DND-41 (cell line): ENCODE results near the gene PPM1F.

ENCODE experiments used
- EZH2 ChIP-seq: IDR thresholded peaks from 3 replicates; pipeline ENCODE4 v1.6.1; 2012; ENCODE audit warnings: borderline replicate concordance, low read depth, mild to moderate bottlenecking, moderate library complexity, low read length, inconsistent platforms; ENCODE audit not compliant: severe bottlenecking
- TF ChIP-seq, protein P1 (sequence below): IDR thresholded peaks from 2 replicates; pipeline ENCODE4 v1.5.1; 2012; ENCODE audit warnings: borderline replicate concordance, low read length, moderate library complexity, mild to moderate bottlenecking; ENCODE audit not compliant: poor library complexity, severe bottlenecking; ENCODE audit errors: extremely low read depth

DNA sequence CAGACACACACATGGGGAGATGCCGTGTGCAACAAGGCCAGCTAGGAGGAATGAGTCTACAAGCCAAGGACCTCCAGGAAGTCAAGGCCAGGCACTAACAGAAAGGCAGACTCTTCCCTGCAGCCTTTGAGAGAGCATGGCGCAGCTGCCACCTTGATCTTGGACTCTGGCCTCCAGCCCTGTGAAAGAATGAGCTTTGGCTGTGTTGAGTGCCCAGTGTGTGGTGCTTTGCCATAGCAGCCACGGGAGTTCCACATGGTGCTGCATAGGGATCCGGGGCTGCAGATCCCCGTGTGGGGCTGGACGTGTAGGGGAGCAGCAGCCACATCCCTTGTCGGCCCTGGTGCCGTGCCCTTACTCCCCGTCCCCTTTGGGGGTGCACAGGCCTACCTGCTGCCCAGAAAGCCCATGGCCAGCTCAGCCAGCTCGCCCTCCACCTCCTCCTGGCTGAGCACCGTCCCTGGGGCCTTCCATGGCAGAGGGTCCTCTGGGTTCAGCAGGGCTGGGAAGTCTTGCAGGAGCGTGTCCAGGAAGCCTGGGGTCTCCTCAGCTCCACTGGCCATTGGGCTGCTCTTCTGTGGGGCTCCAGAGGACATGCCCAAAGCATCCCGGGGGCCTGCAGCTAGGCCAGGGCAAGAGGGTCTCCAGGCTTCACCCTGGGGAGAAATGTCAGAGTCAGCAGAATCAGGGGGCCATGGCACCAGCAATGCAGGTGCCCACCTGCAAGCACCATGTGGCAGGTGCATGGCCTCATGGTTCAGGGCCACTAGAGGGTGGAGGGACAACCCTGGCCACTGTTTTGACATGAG, 7.0 kb downstream of the PPM1F start:
- TF ChIP-seq, protein P1, sequence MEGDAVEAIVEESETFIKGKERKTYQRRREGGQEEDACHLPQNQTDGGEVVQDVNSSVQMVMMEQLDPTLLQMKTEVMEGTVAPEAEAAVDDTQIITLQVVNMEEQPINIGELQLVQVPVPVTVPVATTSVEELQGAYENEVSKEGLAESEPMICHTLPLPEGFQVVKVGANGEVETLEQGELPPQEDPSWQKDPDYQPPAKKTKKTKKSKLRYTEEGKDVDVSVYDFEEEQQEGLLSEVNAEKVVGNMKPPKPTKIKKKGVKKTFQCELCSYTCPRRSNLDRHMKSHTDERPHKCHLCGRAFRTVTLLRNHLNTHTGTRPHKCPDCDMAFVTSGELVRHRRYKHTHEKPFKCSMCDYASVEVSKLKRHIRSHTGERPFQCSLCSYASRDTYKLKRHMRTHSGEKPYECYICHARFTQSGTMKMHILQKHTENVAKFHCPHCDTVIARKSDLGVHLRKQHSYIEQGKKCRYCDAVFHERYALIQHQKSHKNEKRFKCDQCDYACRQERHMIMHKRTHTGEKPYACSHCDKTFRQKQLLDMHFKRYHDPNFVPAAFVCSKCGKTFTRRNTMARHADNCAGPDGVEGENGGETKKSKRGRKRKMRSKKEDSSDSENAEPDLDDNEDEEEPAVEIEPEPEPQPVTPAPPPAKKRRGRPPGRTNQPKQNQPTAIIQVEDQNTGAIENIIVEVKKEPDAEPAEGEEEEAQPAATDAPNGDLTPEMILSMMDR, result no peak
- no peak for TF ChIP-seq EZH2
